IPS-NIHi11 (cell line): Measurements from ENCODE around the gene GAL3ST2.
"Not testable (repeated sequence)": the region's sequence is repeated elsewhere in the genome, so short reads cannot be mapped to it uniquely, and the experiment has no call there.

Source experiments
- DNase-seq: peaks from one replicate; pipeline ENCODE4 v3.0.0; 2012; ENCODE audit warnings: mixed read lengths, low spot score

GAL3ST2 gene

GRCh38 chr2:241795021-241795999 is 18.7 kb downstream of the GAL3ST2 start:
- DNase-seq = no peak

GRCh38 chr2:241796209-241796608 is 19.6 kb downstream of the GAL3ST2 start:
- no peak for DNase-seq

GRCh38 chr2:241796610-241797138 is 20.1 kb downstream of the GAL3ST2 start:
- peak; percentile 11 for DNase-seq

GRCh38 chr2:241797441-241798080 is 20.9 kb downstream of the GAL3ST2 start:
- DNase-seq = peak; percentile 7

- peak; percentile 18 for DNase-seq
Measured at GRCh38 chr2:241798081-241798630, 21.5 kb downstream of the GAL3ST2 start.

GRCh38 chr2:241798631-241799521 is 22.3 kb downstream of the GAL3ST2 start:
- no peak for DNase-seq

GRCh38 chr2:241799522-241800197 is 23.0 kb downstream of the GAL3ST2 start:
- DNase-seq = peak; percentile 5

GRCh38 chr2:241800198-241800903 is 23.7 kb downstream of the GAL3ST2 start:
- not testable (repeated sequence) for DNase-seq

- DNase-seq = peak; percentile 75
Measured at GRCh38 chr2:241801611-241802420, 25.2 kb downstream of the GAL3ST2 start.

GRCh38 chr2:241802421-241803318 is 26.0 kb downstream of the GAL3ST2 start:
- DNase-seq = no peak

- peak; percentile 70 for DNase-seq
Measured at GRCh38 chr2:241803387-241804325, 27.0 kb downstream of the GAL3ST2 start.

GRCh38 chr2:241804326-241805229 is 28.0 kb downstream of the GAL3ST2 start:
- peak; percentile 26 for DNase-seq

GRCh38 chr2:241806217-241806616 is 29.6 kb downstream of the GAL3ST2 start:
- not testable (repeated sequence) for DNase-seq

- DNase-seq = peak; percentile 41
Measured at GRCh38 chr2:241808051-241808720, 31.6 kb downstream of the GAL3ST2 start.

GRCh38 chr2:241808721-241809382 is 32.2 kb downstream of the GAL3ST2 start, which contains the start of gene NEU4:
NEU4 (plus strand) TSS chr2:241809193; CDS start chr2:241814485, 5,292 bp downstream.
- peak; percentile 43 for DNase-seq
